HepG2 (cell line): ENCODE results near the gene KIFAP3. TPM values are rescaled to one million over a fixed set of nuclear protein-coding genes. Genes with fewer than 3 reads are reported as not detected.
A peak's percentile ranks its signal among the peaks of the same experiment; 100 is the strongest.

Source experiments
- ATAC-seq: fragments of 200-7000 bp; cut with Tn5 transposase; 3 replicates; pipeline ENCODE4 v1.9.1; 2020; ENCODE audit warnings: mild to moderate bottlenecking, moderate library complexity
- BruUV-seq: library from RNA; stranded (reverse); fragments of 400-500 nt; replicated peaks from 2 replicates; lab custom pipeline; 2021; lab: Mats Ljungman, UMichigan
- CTCF ChIA-PET: fragments of 300-600 bp; formaldehyde crosslinking; extraction: SDS; loops from one replicate; lab custom pipeline; 2021; ENCODE audit warnings: low total read pairs, inconsistent platforms, low intra/inter-chr PET ratio; lab: Yijun Ruan, JAX
- POLR2A ChIA-PET: fragments of 350-600 bp; sonication (Branson Sonifier 250); formaldehyde crosslinking; loops from one replicate; lab custom pipeline; 2020; ENCODE audit warnings: antibody characterized with exemption, inconsistent platforms; lab: Yijun Ruan, JAX
- DNase-seq: peaks from one replicate; pipeline ENCODE4 v3.0.0-alpha.2; 2015; ENCODE audit warnings: low spot score
- FAIRE-seq: peaks from 3 replicates; lab custom pipeline; 2011; peaks lifted over from hg19 to GRCh38; lab: Jason Lieb, UNC
- H2AFZ ChIP-seq: one replicate; pipeline ENCODE4 v1.6.1; 2011; ENCODE audit warnings: low read length, inconsistent platforms
- H3K27ac ChIP-seq: fragments of 300-600 bp; 3 replicates; pipeline ENCODE4 v1.8.0; 2011; ENCODE audit warnings: mixed run types, mild to moderate bottlenecking, mixed read lengths, low read length, inconsistent platforms; ENCODE audit not compliant: insufficient read depth; ENCODE audit errors: extremely low read length
- H3K27me3 ChIP-seq, 2 experiments: fragments of 200-600 bp in 1 of 2; 2 replicates in 1 of 2; 3 replicates in 1 of 2; pipeline versions ENCODE4 v1.6.0 to v1.8.0; 2011; ENCODE audit warnings: low read length in 2 of 2, mild to moderate bottlenecking in 2 of 2, moderate library complexity in 2 of 2, inconsistent platforms in 1 of 2; ENCODE audit not compliant: insufficient read depth in 2 of 2, control insufficient read depth in 1 of 2
- H3K36me3 ChIP-seq, 2 experiments: fragments of 200-600 bp in 1 of 2; replicated peaks in 1 of 2; 2 replicates in 1 of 2; 3 replicates in 1 of 2; pipeline versions ENCODE4 v1.5.1 to v1.8.0; 2011; ENCODE audit warnings: low read length in 2 of 2, inconsistent platforms in 1 of 2; ENCODE audit not compliant: insufficient read depth in 2 of 2, control insufficient read depth in 1 of 2
- H3K4me1 ChIP-seq: 2 replicates; pipeline ENCODE4 v1.5.1; 2012; ENCODE audit warnings: low read length, inconsistent platforms; ENCODE audit not compliant: insufficient read depth
- H3K4me2 ChIP-seq: 2 replicates; pipeline ENCODE4 v1.6.0; 2011; ENCODE audit warnings: low read depth, low read length, inconsistent platforms
- H3K4me3 ChIP-seq, 3 experiments: fragments of 200-600 bp in 1 of 3; sonication (generic), shearing (Covaris generic) in 1 of 3; replicated peaks in 1 of 3; 2 replicates each; pipeline ENCODE4 v1.5.1; 2011 to 2016; ENCODE audit warnings: low read length in 3 of 3, inconsistent platforms in 2 of 3, low read depth in 2 of 3, mild to moderate bottlenecking in 2 of 3, control low read depth in 1 of 3, mixed read lengths in 1 of 3; ENCODE audit not compliant: insufficient read depth in 1 of 3
- H3K79me2 ChIP-seq: one replicate; pipeline ENCODE4 v1.6.1; 2011; ENCODE audit warnings: low read length, inconsistent platforms; ENCODE audit not compliant: insufficient read depth
- H3K9ac ChIP-seq: 2 replicates; pipeline ENCODE4 v1.6.0; 2011; ENCODE audit warnings: mild to moderate bottlenecking, low read depth, low read length, inconsistent platforms; ENCODE audit not compliant: insufficient read depth
- H3K9me3 ChIP-seq: 2 replicates; pipeline ENCODE4 v1.5.1; 2012; ENCODE audit warnings: mild to moderate bottlenecking, low read length
- H4K20me1 ChIP-seq: 2 replicates; pipeline ENCODE4 v1.6.0; 2011; ENCODE audit warnings: inconsistent platforms, mild to moderate bottlenecking, low read length, moderate library complexity; ENCODE audit not compliant: insufficient read depth
- BRD4 ChIP-seq: sonication (generic); formaldehyde crosslinking; IDR thresholded peaks from 2 replicates; pipeline ENCODE4 v1.4.0; 2020; ENCODE audit warnings: missing genetic modification reagents
- CHD2 ChIP-seq: IDR thresholded peaks from 2 replicates; pipeline ENCODE4 v1.6.1; 2011; ENCODE audit warnings: low read depth, low read length, improper control_type of control experiment
- ELF4 ChIP-seq: sonication (generic); formaldehyde crosslinking; IDR thresholded peaks from 2 replicates; pipeline ENCODE4 v1.5.0; 2020; ENCODE audit warnings: missing genetic modification reagents, mild to moderate bottlenecking, moderate library complexity, borderline replicate concordance
- FIP1L1 ChIP-seq: fragments of 200-400 bp; formaldehyde crosslinking; IDR thresholded peaks from 2 replicates; pipeline ENCODE4 v1.6.1; 2018; ENCODE audit warnings: low read depth, mild to moderate bottlenecking, low read length, moderate library complexity, borderline replicate concordance; ENCODE audit not compliant: insufficient read depth
- MAX ChIP-seq: IDR thresholded peaks from 2 replicates; pipeline ENCODE4 v1.6.1; 2012; ENCODE audit warnings: inconsistent platforms
- ZEB1 ChIP-seq: IDR thresholded peaks from 2 replicates; pipeline ENCODE4 v1.6.1; 2012; ENCODE audit warnings: mild to moderate bottlenecking, low read depth, inconsistent platforms; ENCODE audit not compliant: insufficient replicate concordance
- ZFP36 ChIP-seq: fragments of 150-350 bp; IDR thresholded peaks from 2 replicates; pipeline ENCODE4 v1.6.1; 2018; ENCODE audit warnings: borderline replicate concordance, low read length, low read depth; ENCODE audit not compliant: partially characterized antibody
- ZNF362 ChIP-seq: sonication (generic); formaldehyde crosslinking; IDR thresholded peaks from 2 replicates; pipeline ENCODE4 v1.4.0; 2020; ENCODE audit warnings: missing genetic modification reagents, mild to moderate bottlenecking, borderline replicate concordance
- ZNF382 ChIP-seq: sonication (generic); formaldehyde crosslinking; IDR thresholded peaks from 2 replicates; pipeline ENCODE4 v1.5.0; 2020; ENCODE audit warnings: missing genetic modification reagents, mild to moderate bottlenecking, borderline replicate concordance
- ZNF557 ChIP-seq: sonication (generic); formaldehyde crosslinking; IDR thresholded peaks from 2 replicates; pipeline ENCODE4 v1.4.0; 2020; ENCODE audit warnings: missing genetic modification reagents
- ZNF746 ChIP-seq: sonication (generic); formaldehyde crosslinking; IDR thresholded peaks from 2 replicates; pipeline ENCODE4 v1.8.0; 2022; ENCODE audit warnings: mild to moderate bottlenecking, missing genetic modification reagents
- ZNF772 ChIP-seq: sonication (generic); formaldehyde crosslinking; IDR thresholded peaks from 2 replicates; pipeline ENCODE4 v1.5.0; 2020; ENCODE audit warnings: mild to moderate bottlenecking, missing genetic modification reagents
- ZNF83 ChIP-seq: sonication (generic); formaldehyde crosslinking; IDR thresholded peaks from 2 replicates; pipeline ENCODE4 v1.4.0; 2020; ENCODE audit warnings: missing genetic modification reagents, mild to moderate bottlenecking, borderline replicate concordance
- ZZZ3 ChIP-seq: sonication (generic); formaldehyde crosslinking; IDR thresholded peaks from 2 replicates; pipeline ENCODE4 v1.4.0; 2020; ENCODE audit warnings: missing genetic modification reagents, mild to moderate bottlenecking, borderline replicate concordance
- WGBS: methylation state at CpG from one replicate; pipeline ENCODE4 v1.1.6; 2017; ENCODE audit warnings: low lambda C conversion rate; 5-methylcytosine and 5-hydroxymethylcytosine counted together
- in situ Hi-C: cut with HindIII; loops from 2 replicates; pipeline ENCODE4 v1.10.0; 2017; ENCODE audit warnings: low pct_unique_long_range_greater_than_20kb; ENCODE audit not compliant: extremely low pct_ligation_motif_present
- intact Hi-C: fragments of 100-400 bp; cut with micrococcal nuclease; formaldehyde crosslinking; loops from one replicate; pipeline ENCODE4 v1.10.0; 2022; ENCODE audit not compliant: unreplicated experiment
- polyA plus RNA-seq, 8 experiments: library from polyadenylated mRNA; depleted of rRNA in 3 of 8; stranded (reverse) in 7 of 8; unstranded in 1 of 8; fragments of >200 nt; fragmentation: Illumina TruSeq in 4 of 8; extraction: Trizol in 4 of 8; gene quantifications; 2 replicates each; pipeline versions ENCODE4 v1.2.1 to v1.2.3, GENCODE V29; 2011 to 2016; ENCODE audit warnings: low read depth in 4 of 8, missing spikeins in 1 of 8, mixed read lengths in 1 of 8; ENCODE audit not compliant: insufficient read depth in 1 of 8
- total RNA-seq, 5 experiments: library from RNA; depleted of rRNA; stranded (reverse); fragments of >200 nt; fragmentation: Illumina TruSeq; extraction: Trizol; gene quantifications; 2 replicates each; pipeline ENCODE4 v1.2.3, GENCODE V29; 2016; ENCODE audit warnings: low read depth in 1 of 5

KIFAP3 gene
- total and polyA plus RNA-seq, 2 of the 13 experiments (the other 11 are each of a cell fraction or from before 2014, with no cell fraction given): 3.4 to 10.0 TPM

- in situ Hi-C loops (no loop called here), intact Hi-C loops (no loop called here)
- no peak overlapping the region for H3K9ac ChIP-seq
- ChIA-PET CTCF (no interaction called here), POLR2A (no interaction called here)
- no peaks in the 10 kb centered on the region for H4K20me1 ChIP-seq
- no peak for ATAC-seq
- no peak for FAIRE-seq
- H2AFZ ChIP-seq: no peak overlapping the region
- TF ChIP-seq ELF4 (CRISPR knock-in tag) (no peak), ZEB1 (no peak), FIP1L1 (no peak), ZZZ3 (no peak), ZNF83 (CRISPR knock-in tag) (no peak)
- no TSS peak for BruUV-seq
- no peaks in the 10 kb centered on the region for H3K9me3 ChIP-seq
- no peak for DNase-seq
- no peaks in the 10 kb centered on the region for H3K79me2 ChIP-seq
- H3K4me3 ChIP-seq: no peak overlapping the region
- 95% methylated on average over 4 of the region's 4 CpGs for WGBS
- no peaks in the 10 kb centered on the region for H3K27me3 ChIP-seq
- peaks cover 12% of the 10 kb centered on the region for H3K4me1 ChIP-seq
- peaks cover 6 to 31% of the 10 kb centered on the region in 2 experiments; a peak in 4 of 5 replicates for H3K36me3 ChIP-seq
- H3K27ac ChIP-seq: no peak overlapping the region
- H3K4me2 ChIP-seq: no peak overlapping the region
Measured at GRCh38 chr1:169878498-169878897, 196.0 kb downstream of the KIFAP3 start.

GRCh38 chr1:169877800-169878491 is 196.5 kb downstream of the KIFAP3 start:
- peaks cover 7 to 36% of the 10 kb centered on the region in 2 experiments; a peak in 4 of 5 replicates for H3K36me3 ChIP-seq
- ATAC-seq: no peak
- no peak for DNase-seq
- ChIA-PET CTCF (no interaction called here), POLR2A (no interaction called here)
- H2AFZ ChIP-seq: no peak overlapping the region
- in situ Hi-C loops (no loop called here), intact Hi-C loops (no loop called here)
- H3K79me2 ChIP-seq: no peaks in the 10 kb centered on the region
- no peak overlapping the region for H3K4me2 ChIP-seq
- H3K9me3 ChIP-seq: no peaks in the 10 kb centered on the region
- H3K4me1 ChIP-seq: peaks cover 12% of the 10 kb centered on the region
- 94% methylated on average over 2 of the region's 2 CpGs for WGBS
- H3K27ac ChIP-seq: no peak overlapping the region
- H3K27me3 ChIP-seq: no peaks in the 10 kb centered on the region
- no peaks in the 10 kb centered on the region for H4K20me1 ChIP-seq
- BruUV-seq: TSS peak; percentile 14
- TF ChIP-seq ZNF382 (no peak), BRD4 (no peak), CHD2 (no peak), ZFP36 (no peak), ZNF746 (CRISPR knock-in tag) (no peak), ZNF362 (CRISPR knock-in tag) (no peak), ZNF557 (CRISPR knock-in tag) (no peak), ZNF772 (CRISPR knock-in tag) (no peak), MAX (no peak)
- H3K4me3 ChIP-seq: no peak overlapping the region
- FAIRE-seq: no peak
- H3K9ac ChIP-seq: no peak overlapping the region
